Measurements from ENCODE around the gene TSHZ2.

DNA sequence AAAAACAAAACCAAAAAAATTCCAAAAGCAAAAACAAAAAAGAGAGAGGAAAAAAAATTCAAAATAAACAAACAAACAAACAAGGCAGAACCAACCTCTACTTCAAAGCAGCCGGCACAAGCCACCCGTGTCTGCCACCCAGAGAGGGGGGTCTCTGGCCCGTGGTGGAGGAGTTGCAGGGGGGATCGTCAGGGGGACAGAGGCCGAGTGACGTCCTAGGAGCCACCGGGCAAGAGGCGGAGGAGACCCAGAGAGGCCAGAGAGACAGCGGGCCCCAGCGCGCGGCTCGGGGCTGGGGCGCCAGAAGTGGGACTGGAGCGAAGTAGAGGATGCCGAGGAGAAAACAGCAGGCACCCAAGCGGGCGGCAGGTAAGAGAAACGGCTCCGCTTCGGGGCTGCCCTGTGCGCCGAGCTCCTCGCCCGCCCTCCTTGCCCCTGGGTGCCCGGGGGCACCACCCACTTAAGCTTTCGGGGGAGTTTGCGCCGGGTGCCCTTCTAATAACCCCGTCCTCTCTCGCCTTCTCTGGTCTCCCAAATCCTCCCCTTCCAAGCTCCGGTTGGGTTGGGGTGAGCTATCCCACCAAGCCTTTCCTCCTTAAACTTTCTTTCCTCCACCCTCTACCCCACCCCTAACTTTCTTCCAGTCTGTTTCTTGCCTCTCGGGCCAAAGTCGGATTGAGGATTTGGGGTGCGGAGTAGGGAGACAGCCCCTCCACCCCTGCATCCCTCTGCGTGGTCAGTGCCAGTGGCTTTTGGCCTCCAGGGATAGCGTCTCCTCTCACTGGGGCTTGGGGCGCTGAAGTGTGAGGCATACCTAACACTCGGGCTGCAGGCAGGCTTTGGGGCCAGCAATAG is 1.0 kb downstream of the TSHZ2 start:
- TF ChIP-seq, protein P1, sequence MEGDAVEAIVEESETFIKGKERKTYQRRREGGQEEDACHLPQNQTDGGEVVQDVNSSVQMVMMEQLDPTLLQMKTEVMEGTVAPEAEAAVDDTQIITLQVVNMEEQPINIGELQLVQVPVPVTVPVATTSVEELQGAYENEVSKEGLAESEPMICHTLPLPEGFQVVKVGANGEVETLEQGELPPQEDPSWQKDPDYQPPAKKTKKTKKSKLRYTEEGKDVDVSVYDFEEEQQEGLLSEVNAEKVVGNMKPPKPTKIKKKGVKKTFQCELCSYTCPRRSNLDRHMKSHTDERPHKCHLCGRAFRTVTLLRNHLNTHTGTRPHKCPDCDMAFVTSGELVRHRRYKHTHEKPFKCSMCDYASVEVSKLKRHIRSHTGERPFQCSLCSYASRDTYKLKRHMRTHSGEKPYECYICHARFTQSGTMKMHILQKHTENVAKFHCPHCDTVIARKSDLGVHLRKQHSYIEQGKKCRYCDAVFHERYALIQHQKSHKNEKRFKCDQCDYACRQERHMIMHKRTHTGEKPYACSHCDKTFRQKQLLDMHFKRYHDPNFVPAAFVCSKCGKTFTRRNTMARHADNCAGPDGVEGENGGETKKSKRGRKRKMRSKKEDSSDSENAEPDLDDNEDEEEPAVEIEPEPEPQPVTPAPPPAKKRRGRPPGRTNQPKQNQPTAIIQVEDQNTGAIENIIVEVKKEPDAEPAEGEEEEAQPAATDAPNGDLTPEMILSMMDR (IDR thresholded peaks at IDR 0.05; ENCODE audit: extremely low read depth in 1 of 2, insufficient read depth in 1 of 2, low read depth in 1 of 2, low read length in 2 of 2): no peak
- TF ChIP-seq EZH2 (IDR thresholded peaks at IDR 0.05; ENCODE audit: borderline replicate concordance, low read depth, low read length, severe bottlenecking) (no peak), POLR2A (IDR thresholded peaks at IDR 0.05; ENCODE audit: low read depth, low read length) (no peak), MYC (IDR thresholded peaks at IDR 0.05; ENCODE audit: low read depth, low read length) (no peak), POLR2AphosphoS5 (IDR thresholded peaks at IDR 0.05; ENCODE audit: insufficient read depth, low read depth, low read length) (no peak)
